ENCODE measurements around the gene S1PR5. TPM values are rescaled to one million over a fixed set of nuclear protein-coding genes. Genes with fewer than 3 reads are reported as not detected.

Gene S1PR5
- total and polyA plus RNA-seq, 2 experiments from 2014 or later: 4.6 to 8.0 TPM

GRCh38 chr19:10468133-10468532 lies 49.1 kb downstream of the S1PR5 start:
- no peak for TF ChIP-seq CTCF (conservative IDR thresholded peaks at IDR 0.05; ENCODE audit: low read depth in 2 of 2)
- TF ChIP-seq NANOG (IDR thresholded peaks at IDR 0.05; ENCODE audit: borderline replicate concordance): no peak
- no peak for TF ChIP-seq REST (IDR thresholded peaks at IDR 0.05; ENCODE audit: unreplicated experiment)
- TF ChIP-seq EZH2phosphoT487 (IDR thresholded peaks at IDR 0.05; ENCODE audit: unreplicated experiment): no peak
- Mint-ChIP-seq H3K9me3 (no peaks in the 10 kb centered on the region), H3K27me3 (ENCODE audit: insufficient read depth, low read depth, poor library complexity) (peaks cover 6% of the 10 kb centered on the region), H3K27ac (peak overlapping the region; percentile 27; the same call in 1 of the 2 replicates), H3K4me1 (peaks cover 22% of the 10 kb centered on the region), H3K4me3 (peak overlapping the region; percentile 52; the same call in 2 of the 3 replicates), H3K36me3 (ENCODE audit: low read depth) (no peaks in the 10 kb centered on the region; the same call in 1 of the 3 replicates)
- no peaks in the 10 kb centered on the region for H3K36me3 ChIP-seq (ENCODE audit: insufficient read depth)
- H3K27ac ChIP-seq (ENCODE audit: low read depth): peak overlapping the region; percentile 36; the same call in 1 of the 2 replicates
- no peaks in the 10 kb centered on the region for H3F3A ChIP-seq (replicated peaks; ENCODE audit: low read depth)
- peak overlapping the region; percentile 48 for H2AFZ ChIP-seq
- no peaks in the 10 kb centered on the region for H3K27me3 ChIP-seq (ENCODE audit: insufficient read depth)
- no peaks in the 10 kb centered on the region for H4K20me1 ChIP-seq (replicated peaks; ENCODE audit: insufficient read depth)
- peak overlapping the region; percentile 71 for H3K4me2 ChIP-seq
- ATAC-seq: peak; percentile 82
- H3K9me2 ChIP-seq (ENCODE audit: insufficient read depth): no peaks in the 10 kb centered on the region
- DNase-seq (ENCODE audit: low spot score): peak; percentile 67
- H3K79me2 ChIP-seq (replicated peaks; ENCODE audit: insufficient read depth): no peaks in the 10 kb centered on the region
- peaks cover 23% of the 10 kb centered on the region for H3K4me1 ChIP-seq (ENCODE audit: insufficient read depth)
- H3K4me3 ChIP-seq: peak overlapping the region; percentile 35; the same call in 1 of the 2 replicates

- Mint-ChIP-seq H3K27ac (no peak overlapping the region), H3K27me3 (ENCODE audit: insufficient read depth, low read depth, poor library complexity) (peaks cover 8% of the 10 kb centered on the region), H3K36me3 (ENCODE audit: low read depth) (no peaks in the 10 kb centered on the region; the same call in 1 of the 3 replicates), H3K4me3 (no peak overlapping the region), H3K9me3 (no peaks in the 10 kb centered on the region), H3K4me1 (peaks cover 24% of the 10 kb centered on the region)
- Histone ChIP-seq H3K4me2 (peak overlapping the region; percentile 71), H3K27ac (ENCODE audit: low read depth) (no peak overlapping the region; the same call in 1 of the 2 replicates), H3K4me1 (ENCODE audit: insufficient read depth) (peaks cover 23% of the 10 kb centered on the region), H3K9me2 (ENCODE audit: insufficient read depth) (no peaks in the 10 kb centered on the region), H4K20me1 (replicated peaks; ENCODE audit: insufficient read depth) (no peaks in the 10 kb centered on the region), H2AFZ (no peak overlapping the region), H3F3A (replicated peaks; ENCODE audit: low read depth) (no peaks in the 10 kb centered on the region), H3K36me3 (ENCODE audit: insufficient read depth) (no peaks in the 10 kb centered on the region), H3K27me3 (ENCODE audit: insufficient read depth) (0 out of 2 replicates have a peak, but pooled peaks cover 4% of the 10 kb centered on the region), H3K79me2 (replicated peaks; ENCODE audit: insufficient read depth) (no peaks in the 10 kb centered on the region), H3K4me3 (no peak overlapping the region)
- DNase-seq (ENCODE audit: low spot score) (no peak), ATAC-seq (peak; percentile 17)
- no peak for TF ChIP-seq ZNF331 (CRISPR knock-in tag; IDR thresholded peaks at IDR 0.05; ENCODE audit: low read depth)
These were observed 50.0 kb downstream of the S1PR5 start for GRCh38 chr19:10467104-10467706.
